ENCODE results near the gene RBM20. TPM values are rescaled to one million over a fixed set of nuclear protein-coding genes. Genes with fewer than 3 reads are reported as not detected.
A peak's percentile ranks its signal among the peaks of the same experiment; 100 is the strongest.

Gene RBM20
- polyA plus RNA-seq, 1 experiment = 0.11 TPM

- ChIA-PET POLR2A (interaction anchor here (1.3 kb wide), 1 partner anchor 13 kb away, joined by 3 read pairs; no protein-coding TSS in a partner anchor), CTCF (interaction anchor here (0.6 to 1.5 kb wide), 4 partner anchors 10 to 582 kb away, joined by 4 to 7 read pairs (median 4); no protein-coding TSS in a partner anchor)
- H3K27ac ChIP-seq (ENCODE audit: low read depth, low read length) = no peak overlapping the region
These were observed 145.7 kb downstream of the RBM20 start for GRCh38 chr10:110789604-110790433.

GRCh38 chr10:110790913-110791506 is 146.9 kb downstream of the RBM20 start:
- CTCF ChIA-PET = interaction anchor here (0.8 to 1.5 kb wide), 2 partner anchors 9 to 181 kb away, joined by 3 to 4 read pairs; no protein-coding TSS in a partner anchor
- H3K9me3 ChIP-seq (ENCODE audit: control insufficient read depth, insufficient read depth, low read length) = no peaks in the 10 kb centered on the region
- H3K27ac ChIP-seq (ENCODE audit: low read depth, low read length) = no peak overlapping the region
- POLR2A ChIA-PET = interaction anchor here (1.0 to 1.3 kb wide), 2 partner anchors 12 to 81 kb away, joined by 3 to 5 read pairs; partner anchors contain the start of gene PDCD4
- peak; percentile 29 for DNase-seq (ENCODE audit: low read depth, low spot score)
- H3K4me3 ChIP-seq (ENCODE audit: low read depth, low read length) = no peak overlapping the region
- H3K27me3 ChIP-seq (ENCODE audit: control insufficient read depth, insufficient read depth, low read length) = peaks cover 14% of the 10 kb centered on the region
- no peak for TF ChIP-seq CTCF (IDR thresholded peaks at IDR 0.05; ENCODE audit: low read depth, low read length)

More at GRCh38 chr10:110789604-110790433, 145.7 kb downstream of the RBM20 start:
- peaks cover 14% of the 10 kb centered on the region for H3K27me3 ChIP-seq (ENCODE audit: control insufficient read depth, insufficient read depth, low read length)
- H3K9me3 ChIP-seq (ENCODE audit: control insufficient read depth, insufficient read depth, low read length) = no peaks in the 10 kb centered on the region
- DNase-seq (ENCODE audit: low read depth, low spot score) = no peak
- no peak overlapping the region for H3K4me3 ChIP-seq (ENCODE audit: low read depth, low read length)
- no peak for TF ChIP-seq CTCF (IDR thresholded peaks at IDR 0.05; ENCODE audit: low read depth, low read length)

GRCh38 chr10:110791541-110792073 is 147.5 kb downstream of the RBM20 start:
- Histone ChIP-seq H3K27me3 (ENCODE audit: control insufficient read depth, insufficient read depth, low read length) (peaks cover 14% of the 10 kb centered on the region), H3K9me3 (ENCODE audit: control insufficient read depth, insufficient read depth, low read length) (no peaks in the 10 kb centered on the region), H3K4me3 (ENCODE audit: low read depth, low read length) (no peak overlapping the region), H3K27ac (ENCODE audit: low read depth, low read length) (no peak overlapping the region)
- ChIA-PET POLR2A (interaction anchor here (1.0 to 1.3 kb wide), 2 partner anchors 11 to 80 kb away, joined by 3 to 5 read pairs; partner anchors contain the start of gene PDCD4), CTCF (no interaction called here)
- no peak for DNase-seq (ENCODE audit: low read depth, low spot score)
- TF ChIP-seq CTCF (IDR thresholded peaks at IDR 0.05; ENCODE audit: low read depth, low read length) = no peak

GRCh38 chr10:110792476-110793125 is 148.5 kb downstream of the RBM20 start:
- no peak for TF ChIP-seq CTCF (IDR thresholded peaks at IDR 0.05; ENCODE audit: low read depth, low read length)
- H3K4me3 ChIP-seq (ENCODE audit: low read depth, low read length) = no peak overlapping the region
- CTCF ChIA-PET = interaction anchor here (2.6 kb wide), 1 partner anchor 10 kb away, joined by 10 read pairs; no protein-coding TSS in a partner anchor
- DNase-seq (ENCODE audit: low read depth, low spot score) = no peak
- H3K9me3 ChIP-seq (ENCODE audit: control insufficient read depth, insufficient read depth, low read length) = no peaks in the 10 kb centered on the region
- POLR2A ChIA-PET = interaction anchor here (0.7 kb wide), 1 partner anchor 10 kb away, joined by 3 read pairs; no protein-coding TSS in a partner anchor
- peaks cover 14% of the 10 kb centered on the region for H3K27me3 ChIP-seq (ENCODE audit: control insufficient read depth, insufficient read depth, low read length)
- no peak overlapping the region for H3K27ac ChIP-seq (ENCODE audit: low read depth, low read length)

All from AG04450 (cell line).